ENCODE data around the gene RPP40.

DNA sequence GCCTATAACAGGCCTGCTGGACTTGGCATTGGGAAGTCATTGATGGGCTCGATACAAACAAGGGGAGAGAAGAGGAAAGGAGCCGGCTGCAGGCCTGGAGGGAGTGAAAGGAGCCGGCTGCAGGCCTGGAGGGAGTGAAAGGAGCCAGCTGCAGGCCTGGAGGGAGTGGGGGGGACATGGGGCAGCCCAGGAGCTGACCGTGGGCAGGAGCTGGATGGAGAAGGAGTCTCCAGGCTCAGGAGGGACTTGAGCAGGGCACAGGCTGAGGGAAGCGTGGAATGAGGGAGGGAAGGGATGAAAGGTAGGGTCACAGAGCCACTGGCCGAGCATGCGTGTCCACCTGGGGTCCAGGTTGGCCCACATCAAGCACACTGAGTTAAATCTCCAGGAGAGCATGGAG is 32.0 kb downstream of the RPP40 start:
- TF ChIP-seq ESRRA (IDR thresholded peaks at IDR 0.05; ENCODE audit: borderline replicate concordance, low read depth) (no peak), TOE1 (IDR thresholded peaks at IDR 0.05; ENCODE audit: borderline replicate concordance) (no peak), TOE1 (CRISPR knock-in tag; IDR thresholded peaks at IDR 0.05; ENCODE audit: borderline replicate concordance, low read depth) (no peak), HMG20A (CRISPR knock-in tag; conservative IDR thresholded peaks at IDR 0.05) (no peak), FOXA1 (IDR thresholded peaks at IDR 0.05; ENCODE audit: borderline replicate concordance) (no peak), POLR2AphosphoS2 (IDR thresholded peaks at IDR 0.05; ENCODE audit: low read length) (no peak), EP300 (IDR thresholded peaks at IDR 0.05; ENCODE audit: low read length) (no peak), ZBTB33 (CRISPR knock-in tag; IDR thresholded peaks at IDR 0.05) (no peak), TAF1 (IDR thresholded peaks at IDR 0.05; ENCODE audit: control insufficient read depth, extremely low read depth, insufficient read depth, low read length, severe bottlenecking) (no peak), PTRF (tag; IDR thresholded peaks at IDR 0.05) (no peak)

Measured in K562 (cell line).